ENCODE data around the gene TYK2.
"Not testable (repeated sequence)": the region's sequence is repeated elsewhere in the genome, so short reads cannot be mapped to it uniquely, and the experiment has no call there.

TYK2 gene

GRCh38 chr19:10372690-10373089, 7.7 kb downstream of the TYK2 start:
- TF ChIP-seq EZH2phosphoT487 (conservative IDR thresholded peaks at IDR 0.05; ENCODE audit: low read length) (no peak), CTCF (IDR thresholded peaks at IDR 0.05; ENCODE audit: insufficient read depth, low read length, poor library complexity, severe bottlenecking) (no peak)
- Histone ChIP-seq H3K27ac (ENCODE audit: low read depth, low read length) (no peak overlapping the region), H3K36me3 (ENCODE audit: low read length) (no peaks in the 10 kb centered on the region), H3K4me2 (ENCODE audit: low read depth, low read length, poor library complexity, severe bottlenecking) (no peak overlapping the region), H3K9me2 (replicated peaks; ENCODE audit: insufficient read depth, low read length) (no peaks in the 10 kb centered on the region), H3K79me2 (ENCODE audit: insufficient read depth, low read length) (no peaks in the 10 kb centered on the region), H3K27me3 (ENCODE audit: low read length) (no peaks in the 10 kb centered on the region), H2AFZ (ENCODE audit: low read depth, low read length, severe bottlenecking) (no peak overlapping the region), H3K9ac (ENCODE audit: low read length) (no peak overlapping the region), H3F3A (ENCODE audit: insufficient read depth) (no peaks in the 10 kb centered on the region), H3K4me3 (ENCODE audit: insufficient read depth, low read length, poor library complexity, severe bottlenecking) (no peak overlapping the region), H4K20me1 (ENCODE audit: low read depth, low read length) (no peaks in the 10 kb centered on the region), H3K9me3 (ENCODE audit: insufficient read depth, low read length) (no peaks in the 10 kb centered on the region)

GRCh38 chr19:10368101-10368803, 12.1 kb downstream of the TYK2 start:
- no peaks in the 10 kb centered on the region for H4K20me1 ChIP-seq (ENCODE audit: low read depth, low read length)
- no peaks in the 10 kb centered on the region for H3K27me3 ChIP-seq (ENCODE audit: low read length)
- H3K9me2 ChIP-seq (replicated peaks; ENCODE audit: insufficient read depth, low read length): no peaks in the 10 kb centered on the region
- no peaks in the 10 kb centered on the region for H3K9me3 ChIP-seq (ENCODE audit: insufficient read depth, low read length)
- no peak overlapping the region for H2AFZ ChIP-seq (ENCODE audit: low read depth, low read length, severe bottlenecking)
- no peak overlapping the region for H3K4me2 ChIP-seq (ENCODE audit: low read depth, low read length, poor library complexity, severe bottlenecking)
- no peak for TF ChIP-seq EZH2phosphoT487 (conservative IDR thresholded peaks at IDR 0.05; ENCODE audit: low read length)
- no peak for TF ChIP-seq CTCF (IDR thresholded peaks at IDR 0.05; ENCODE audit: insufficient read depth, low read length, poor library complexity, severe bottlenecking)
- no peak overlapping the region for H3K9ac ChIP-seq (ENCODE audit: low read length)
- no peak overlapping the region for H3K27ac ChIP-seq (ENCODE audit: low read depth, low read length)
- H3K36me3 ChIP-seq (ENCODE audit: low read length): no peaks in the 10 kb centered on the region
- no peaks in the 10 kb centered on the region for H3K79me2 ChIP-seq (ENCODE audit: insufficient read depth, low read length)
- H3K4me3 ChIP-seq (ENCODE audit: insufficient read depth, low read length, poor library complexity, severe bottlenecking): no peak overlapping the region
- H3F3A ChIP-seq (ENCODE audit: insufficient read depth): no peaks in the 10 kb centered on the region

GRCh38 chr19:10366950-10367512, 13.3 kb downstream of the TYK2 start:
- H3K4me2 ChIP-seq (ENCODE audit: low read depth, low read length, poor library complexity, severe bottlenecking); H3K9me3 ChIP-seq (ENCODE audit: insufficient read depth, low read length); H3K9ac ChIP-seq (ENCODE audit: low read length); H3K79me2 ChIP-seq (ENCODE audit: insufficient read depth, low read length); H3K27ac ChIP-seq (ENCODE audit: low read depth, low read length); H3K4me3 ChIP-seq (ENCODE audit: insufficient read depth, low read length, poor library complexity, severe bottlenecking); H4K20me1 ChIP-seq (ENCODE audit: low read depth, low read length); H3K9me2 ChIP-seq (replicated peaks; ENCODE audit: insufficient read depth, low read length); H2AFZ ChIP-seq (ENCODE audit: low read depth, low read length, severe bottlenecking); H3F3A ChIP-seq (ENCODE audit: insufficient read depth); H3K36me3 ChIP-seq (ENCODE audit: low read length); H3K27me3 ChIP-seq (ENCODE audit: low read length): not testable (repeated sequence)

- Histone ChIP-seq H3F3A (ENCODE audit: insufficient read depth) (no peaks in the 10 kb centered on the region), H4K20me1 (ENCODE audit: low read depth, low read length) (no peaks in the 10 kb centered on the region), H3K79me2 (ENCODE audit: insufficient read depth, low read length) (no peaks in the 10 kb centered on the region), H3K4me3 (ENCODE audit: insufficient read depth, low read length, poor library complexity, severe bottlenecking) (no peak overlapping the region), H3K36me3 (ENCODE audit: low read length) (no peaks in the 10 kb centered on the region), H3K27ac (ENCODE audit: low read depth, low read length) (no peak overlapping the region), H2AFZ (ENCODE audit: low read depth, low read length, severe bottlenecking) (no peak overlapping the region), H3K4me2 (ENCODE audit: low read depth, low read length, poor library complexity, severe bottlenecking) (no peak overlapping the region), H3K9ac (ENCODE audit: low read length) (no peak overlapping the region), H3K27me3 (ENCODE audit: low read length) (no peaks in the 10 kb centered on the region), H3K9me2 (replicated peaks; ENCODE audit: insufficient read depth, low read length) (no peaks in the 10 kb centered on the region), H3K9me3 (ENCODE audit: insufficient read depth, low read length) (no peaks in the 10 kb centered on the region)
- no peak for TF ChIP-seq EZH2phosphoT487 (conservative IDR thresholded peaks at IDR 0.05; ENCODE audit: low read length)
- no peak for TF ChIP-seq CTCF (IDR thresholded peaks at IDR 0.05; ENCODE audit: insufficient read depth, low read length, poor library complexity, severe bottlenecking)
Observed at GRCh38 chr19:10365518-10365917, 14.9 kb downstream of the TYK2 start.
